CD4-positive, alpha-beta memory T cell (primary cell): Measurements from ENCODE around the gene GPR179. TPM values are rescaled to one million over a fixed set of nuclear protein-coding genes. Genes with fewer than 3 reads are reported as not detected.

ENCODE experiments used
- CTCF ChIA-PET: fragments of 350-600 bp; sonication (Branson Sonifier 250); formaldehyde crosslinking; loops from one replicate; lab custom pipeline; 2021; ENCODE audit warnings: inconsistent platforms; ENCODE audit not compliant: partially characterized antibody; lab: Charles Lee
- POLR2A ChIA-PET: fragments of 350-600 bp; sonication (Branson Sonifier 250); formaldehyde crosslinking; loops from one replicate; lab custom pipeline; 2021; ENCODE audit not compliant: partially characterized antibody; lab: Charles Lee
- DNase-seq, 5 donors: peaks; one replicate each; pipeline versions ENCODE4 v3.0.0 to v3.0.0-alpha.2; 2020 to 2022; ENCODE audit warnings: mixed read lengths in 1 of 5
- H3K27ac ChIP-seq: one replicate; pipeline ENCODE4 v1.7.0; 2013; ENCODE audit warnings: low read depth, low read length
- H3K27me3 ChIP-seq: 2 replicates; pipeline ENCODE4 v1.7.0; 2013; ENCODE audit warnings: mild to moderate bottlenecking, low read length, moderate library complexity; ENCODE audit not compliant: insufficient read depth
- H3K36me3 ChIP-seq: 2 replicates; pipeline ENCODE4 v1.7.0; 2013; ENCODE audit warnings: mild to moderate bottlenecking, low read length, moderate library complexity; ENCODE audit not compliant: insufficient read depth
- H3K4me1 ChIP-seq: 2 replicates; pipeline ENCODE4 v1.7.0; 2013; ENCODE audit warnings: mild to moderate bottlenecking, low read length, moderate library complexity; ENCODE audit not compliant: insufficient read depth
- H3K4me3 ChIP-seq, 2 donors: one replicate each; pipeline ENCODE4 v1.7.0; 2013; ENCODE audit warnings: low read length in 2 of 2, mild to moderate bottlenecking in 1 of 2
- H3K9me3 ChIP-seq, 2 donors: one replicate each; pipeline ENCODE4 v1.7.0; 2013; ENCODE audit warnings: low read length in 2 of 2, control low read depth in 1 of 2; ENCODE audit not compliant: control insufficient read depth in 1 of 2
- H3K27ac Mint-ChIP-seq, 7 donors: one replicate each; pipeline ENCODE4 v1.8.0; 2020 to 2021; ENCODE audit warnings: mixed read lengths in 7 of 7, mild to moderate bottlenecking in 6 of 7, inconsistent platforms in 3 of 7, moderate library complexity in 3 of 7
- H3K27me3 Mint-ChIP-seq, 2 donors: one replicate each; pipeline ENCODE4 v1.8.0; 2020 to 2021; ENCODE audit warnings: mixed read lengths in 2 of 2
- H3K36me3 Mint-ChIP-seq, 2 donors: one replicate each; pipeline ENCODE4 v1.8.0; 2020 to 2021; ENCODE audit warnings: mixed read lengths in 2 of 2, inconsistent platforms in 1 of 2, mild to moderate bottlenecking in 1 of 2
- H3K4me1 Mint-ChIP-seq, 4 donors: one replicate each; pipeline ENCODE4 v1.8.0; 2020 to 2021; ENCODE audit warnings: mixed read lengths in 4 of 4, mild to moderate bottlenecking in 1 of 4
- H3K4me3 Mint-ChIP-seq, 8 donors: one replicate each; pipeline ENCODE4 v1.8.0; 2020 to 2021; ENCODE audit warnings: mixed read lengths in 8 of 8, mild to moderate bottlenecking in 7 of 8, moderate library complexity in 6 of 8, inconsistent platforms in 3 of 8
- H3K9me3 Mint-ChIP-seq, 8 donors: one replicate each; pipeline ENCODE4 v1.8.0; 2020 to 2021; ENCODE audit warnings: mixed read lengths in 8 of 8, mild to moderate bottlenecking in 5 of 8, inconsistent platforms in 3 of 8, moderate library complexity in 1 of 8
- intact Hi-C: fragments of 100-400 bp; cut with micrococcal nuclease; formaldehyde crosslinking; loops from one replicate; pipeline ENCODE4 v1.15.1; 2023
- polyA plus RNA-seq, 2 donors: library from polyadenylated mRNA; unstranded; fragments of 300-500 nt; fragmentation: Illumina TruSeq; gene quantifications; one replicate each; pipeline ENCODE4 v1.2.3, GENCODE V29; 2021
- total RNA-seq, 2 experiments: library from RNA; stranded (reverse); gene quantifications; one replicate each; pipeline ENCODE4 v1.2.3, GENCODE V29; 2021

The GPR179 gene
- total and polyA plus RNA-seq, 4 experiments from 2014 or later = 0.12 to 0.19 TPM; not detected in 2

GRCh38 chr17:38358586-38359513 is 15.1 kb upstream of the GPR179 start:
- H3K4me1 Mint-ChIP-seq = peaks cover 29 to 46% (median 35%) of the 10 kb centered on the region in 4 donors
- no peaks in the 10 kb centered on the region for H3K9me3 Mint-ChIP-seq
- ChIA-PET CTCF (interaction anchor here (1.1 to 2.5 kb wide), 2 partner anchors 9 to 63 kb away, joined by 3 to 29 read pairs; no protein-coding TSS in a partner anchor), POLR2A (interaction anchor here (0.7 kb wide), 1 partner anchor 10 kb away, joined by 3 read pairs; no protein-coding TSS in a partner anchor)
- no peaks in the 10 kb centered on the region for H3K27me3 Mint-ChIP-seq
- H3K27me3 ChIP-seq = no peaks in the 10 kb centered on the region
- DNase-seq = no peak
- no peaks in the 10 kb centered on the region for H3K9me3 ChIP-seq
- H3K27ac ChIP-seq = no peak overlapping the region
- no peak overlapping the region for H3K4me3 ChIP-seq
- peak overlapping the region in 1 of 7 donors; percentile 10 for H3K27ac Mint-ChIP-seq
- H3K4me1 ChIP-seq = peaks cover 14% of the 10 kb centered on the region
- H3K36me3 Mint-ChIP-seq = peaks cover 0 to 17% of the 10 kb centered on the region in 2 donors
- H3K4me3 Mint-ChIP-seq = no peak overlapping the region
- H3K36me3 ChIP-seq = peaks cover 4% of the 10 kb centered on the region
- intact Hi-C loops = no loop called here

- Histone ChIP-seq H3K9me3 (no peaks in the 10 kb centered on the region), H3K27ac (no peak overlapping the region), H3K4me3 (no peak overlapping the region), H3K4me1 (peaks cover 25% of the 10 kb centered on the region), H3K27me3 (no peaks in the 10 kb centered on the region), H3K36me3 (peaks cover 4% of the 10 kb centered on the region)
- ChIA-PET CTCF (no interaction called here), POLR2A (no interaction called here)
- intact Hi-C loops = no loop called here
- Mint-ChIP-seq H3K36me3 (peaks cover 0 to 15% of the 10 kb centered on the region in 2 donors), H3K27ac (peak overlapping the region in 1 of 7 donors; percentile 62), H3K4me3 (no peak overlapping the region), H3K9me3 (no peaks in the 10 kb centered on the region), H3K27me3 (no peaks in the 10 kb centered on the region), H3K4me1 (peaks cover 36 to 56% (median 45%) of the 10 kb centered on the region in 4 donors)
- DNase-seq = no peak
Observed at GRCh38 chr17:38357486-38358123, 13.8 kb upstream of the GPR179 start.

GRCh38 chr17:38355251-38355650 is 11.5 kb upstream of the GPR179 start:
- H3K27ac ChIP-seq = no peak overlapping the region
- no peaks in the 10 kb centered on the region for H3K9me3 Mint-ChIP-seq
- intact Hi-C loops = no loop called here
- H3K27me3 Mint-ChIP-seq = no peaks in the 10 kb centered on the region
- H3K36me3 ChIP-seq = no peaks in the 10 kb centered on the region
- no peak overlapping the region for H3K4me3 ChIP-seq
- H3K27ac Mint-ChIP-seq = peak overlapping the region in 1 of 7 donors; percentile 27
- DNase-seq = no peak
- H3K4me3 Mint-ChIP-seq = peak overlapping the region in 2 of 8 donors; percentile 13 to 20
- no peaks in the 10 kb centered on the region for H3K9me3 ChIP-seq
- POLR2A ChIA-PET = no interaction called here
- CTCF ChIA-PET = interaction anchor here (0.6 to 5.6 kb wide), 4 partner anchors 33 to 960 kb away, joined by 3 to 52 read pairs (median 4); no protein-coding TSS in a partner anchor
- peaks cover 40 to 69% (median 49%) of the 10 kb centered on the region in 4 donors for H3K4me1 Mint-ChIP-seq
- H3K36me3 Mint-ChIP-seq = peaks cover 0 to 6% of the 10 kb centered on the region in 2 donors
- H3K4me1 ChIP-seq = peaks cover 31% of the 10 kb centered on the region
- H3K27me3 ChIP-seq = no peaks in the 10 kb centered on the region

GRCh38 chr17:38354466-38354865 is 10.7 kb upstream of the GPR179 start:
- peak overlapping the region in 5 of 8 donors; percentile 0 to 84 (median 42) for H3K4me3 Mint-ChIP-seq
- POLR2A ChIA-PET = interaction anchor here (1.2 kb wide), 1 partner anchor 37 kb away, joined by 3 read pairs; no protein-coding TSS in a partner anchor
- Histone ChIP-seq H3K4me3 (no peak overlapping the region), H3K36me3 (no peaks in the 10 kb centered on the region), H3K4me1 (peaks cover 31% of the 10 kb centered on the region), H3K27me3 (no peaks in the 10 kb centered on the region), H3K27ac (no peak overlapping the region), H3K9me3 (no peaks in the 10 kb centered on the region)
- CTCF ChIA-PET = interaction anchor here (1.6 to 5.6 kb wide), 2 partner anchors 59 to 62 kb away, joined by 6 to 52 read pairs; no protein-coding TSS in a partner anchor
- no peaks in the 10 kb centered on the region for H3K9me3 Mint-ChIP-seq
- peaks cover 41 to 73% (median 51%) of the 10 kb centered on the region in 4 donors for H3K4me1 Mint-ChIP-seq
- intact Hi-C loops = no loop called here
- peak overlapping the region in 2 of 7 donors; percentile 4 to 71 for H3K27ac Mint-ChIP-seq
- no peak for DNase-seq
- H3K36me3 Mint-ChIP-seq = peaks cover 0 to 6% of the 10 kb centered on the region in 2 donors
- no peaks in the 10 kb centered on the region for H3K27me3 Mint-ChIP-seq

GRCh38 chr17:38353668-38354067 is 9.9 kb upstream of the GPR179 start:
- intact Hi-C loops = loop anchor here (2.0 kb wide), 1 partner anchor 205 kb away; no protein-coding TSS in a partner anchor
- H3K4me1 Mint-ChIP-seq = peaks cover 43 to 75% (median 54%) of the 10 kb centered on the region in 4 donors
- peak overlapping the region in 4 of 7 donors; percentile 22 to 77 (median 61) for H3K27ac Mint-ChIP-seq
- H3K4me3 Mint-ChIP-seq = peak overlapping the region; percentile 79 to 85 (median 84)
- ChIA-PET CTCF (interaction anchor here (5.6 kb wide), 1 partner anchor 59 kb away, joined by 52 read pairs; no protein-coding TSS in a partner anchor), POLR2A (interaction anchor here (1.2 to 1.4 kb wide), 2 partner anchors 10 to 37 kb away, joined by 3 read pairs; no protein-coding TSS in a partner anchor)
- peaks cover 0 to 6% of the 10 kb centered on the region in 2 donors for H3K36me3 Mint-ChIP-seq
- Histone ChIP-seq H3K4me1 (peaks cover 34% of the 10 kb centered on the region), H3K9me3 (no peaks in the 10 kb centered on the region), H3K4me3 (no peak overlapping the region), H3K36me3 (no peaks in the 10 kb centered on the region), H3K27ac (no peak overlapping the region), H3K27me3 (no peaks in the 10 kb centered on the region)
- H3K9me3 Mint-ChIP-seq = no peaks in the 10 kb centered on the region
- DNase-seq = no peak
- peaks cover 0 to 2% of the 10 kb centered on the region in 2 donors for H3K27me3 Mint-ChIP-seq

GRCh38 chr17:38353086-38353604 is 9.4 kb upstream of the GPR179 start:
- intact Hi-C loops = loop anchor here (2.0 kb wide), 1 partner anchor 206 kb away; no protein-coding TSS in a partner anchor
- peak overlapping the region in 1 of 2 donors; percentile 47 for H3K4me3 ChIP-seq
- Mint-ChIP-seq H3K27ac (peak overlapping the region; percentile 4 to 77 (median 60)), H3K36me3 (peaks cover 0 to 6% of the 10 kb centered on the region in 2 donors), H3K4me1 (peaks cover 43 to 72% (median 54%) of the 10 kb centered on the region in 4 donors), H3K9me3 (no peaks in the 10 kb centered on the region), H3K27me3 (peaks cover 0 to 2% of the 10 kb centered on the region in 2 donors), H3K4me3 (peak overlapping the region; percentile 79 to 85 (median 84))
- peaks cover 34% of the 10 kb centered on the region for H3K4me1 ChIP-seq
- H3K36me3 ChIP-seq = no peaks in the 10 kb centered on the region
- H3K9me3 ChIP-seq = no peaks in the 10 kb centered on the region
- ChIA-PET CTCF (interaction anchor here (2.2 to 5.6 kb wide), 2 partner anchors 11 to 60 kb away, joined by 6 to 52 read pairs; no protein-coding TSS in a partner anchor), POLR2A (interaction anchor here (1.4 kb wide), 1 partner anchor 11 kb away, joined by 3 read pairs; no protein-coding TSS in a partner anchor)
- no peaks in the 10 kb centered on the region for H3K27me3 ChIP-seq
- no peak for DNase-seq
- no peak overlapping the region for H3K27ac ChIP-seq
